Stimulated activated naive CD8-positive, alpha-beta T cell treated with anti-CD3 and anti-CD28 coated beads, Interleukin-15, Interleukin-2, amounts not matched to agents 100 U/mL and 50 U/mL, for 24 hours (primary cell): Measurements from ENCODE around the gene C3orf20.
"Not testable (repeated sequence)": the region's sequence is repeated elsewhere in the genome, so short reads cannot be mapped to it uniquely, and the experiment has no call there.

Experiments used
- ATAC-seq: fragments of 150-1000 bp; cut with Tn5 transposase; one replicate; pipeline ENCODE4 v1.10.0; 2021
- DNase-seq: peaks from one replicate; pipeline ENCODE4 v3.0.0; 2021

Gene C3orf20

DNA sequence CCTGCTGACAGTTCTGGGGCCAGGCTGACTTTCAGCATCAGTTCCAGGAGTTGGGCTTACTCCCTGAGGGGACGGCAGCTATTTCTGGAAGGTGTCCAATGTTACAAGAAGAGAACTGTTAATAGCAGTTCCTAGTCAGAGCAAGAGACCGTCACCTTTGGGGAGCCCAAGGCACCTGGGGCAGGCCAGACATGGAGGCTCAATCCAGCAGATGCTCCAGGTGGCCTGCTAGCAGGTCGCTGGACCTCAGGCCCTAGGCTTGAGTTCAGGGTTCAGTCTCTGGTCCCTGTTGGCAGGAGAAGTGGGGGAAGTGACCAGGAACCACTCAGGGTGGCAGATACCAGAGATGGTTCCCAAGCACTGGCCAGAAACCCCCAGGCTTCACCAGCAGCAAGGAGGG, 25.9 kb downstream of the C3orf20 start:
- no peak for DNase-seq
- ATAC-seq = no peak

DNA sequence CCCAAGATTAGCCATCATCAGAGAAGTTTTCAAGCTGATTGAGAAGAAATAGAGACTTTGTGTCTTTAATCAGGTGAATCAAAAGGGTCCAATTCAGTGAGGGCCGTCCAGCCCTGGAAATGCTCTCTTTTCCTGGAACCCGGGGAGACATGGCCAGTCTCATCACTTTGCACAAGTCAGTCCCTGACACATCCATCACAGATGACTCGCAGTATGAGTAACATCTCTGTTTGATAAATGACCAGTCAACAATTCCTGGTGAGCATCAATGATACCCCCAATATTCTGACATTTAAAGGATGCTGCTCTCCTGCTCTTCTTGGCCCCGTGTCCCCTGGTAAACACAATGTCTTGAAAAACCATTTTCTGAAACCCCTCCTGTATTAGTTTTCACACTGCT, 26.7 kb downstream of the C3orf20 start:
- DNase-seq (no peak), ATAC-seq (no peak)

DNA sequence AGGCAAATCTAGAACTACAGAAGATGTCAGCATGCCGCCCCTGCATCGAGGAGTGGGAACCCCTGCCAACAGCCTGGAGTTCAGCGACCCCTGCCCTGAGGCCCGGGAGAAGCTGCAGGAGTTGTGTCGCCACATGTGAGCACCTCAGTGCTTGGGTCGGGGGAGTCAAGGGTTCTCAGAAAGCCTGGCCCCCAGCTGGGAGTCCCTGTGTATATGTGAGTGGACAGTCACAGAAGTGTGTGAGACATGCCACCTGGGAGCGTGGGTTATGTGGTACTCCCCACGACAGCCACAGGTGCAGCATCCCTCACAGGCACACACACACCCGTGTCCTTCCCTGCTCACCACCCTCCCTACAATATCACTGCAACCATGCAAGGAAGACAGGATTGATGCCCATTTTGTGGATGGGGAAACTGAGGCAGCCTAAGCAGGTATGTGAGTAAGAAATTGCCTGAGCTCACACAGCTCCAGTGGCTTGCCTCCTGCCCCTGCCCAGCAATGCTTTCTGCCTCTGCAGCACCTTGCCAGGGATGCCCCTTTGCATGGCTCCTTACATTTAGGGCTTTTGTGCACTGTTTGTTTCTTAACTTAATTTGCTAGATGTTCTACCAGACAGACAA, 28.3 kb downstream of the C3orf20 start:
- ATAC-seq (no peak), DNase-seq (no peak)

DNA sequence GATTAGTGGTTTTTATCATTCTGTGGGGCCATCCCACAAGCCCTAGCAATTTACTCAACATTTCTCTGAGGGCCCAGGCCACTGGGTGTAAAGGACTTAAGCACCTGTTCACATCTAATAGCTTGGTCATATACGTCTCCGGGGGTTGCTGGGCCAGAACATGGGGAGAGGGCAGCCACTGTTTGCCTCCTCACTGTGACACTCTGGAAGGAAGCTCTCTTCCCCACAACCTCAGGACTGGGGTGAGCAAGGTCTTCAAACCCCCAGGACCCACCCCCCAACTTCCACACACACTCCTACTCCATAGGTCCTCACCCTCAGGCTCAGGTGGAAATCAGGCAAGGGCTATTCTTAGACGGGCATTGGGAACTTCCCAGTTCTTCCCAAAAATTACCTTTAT, 28.9 kb downstream of the C3orf20 start:
- no peak for ATAC-seq
- DNase-seq = no peak

DNA sequence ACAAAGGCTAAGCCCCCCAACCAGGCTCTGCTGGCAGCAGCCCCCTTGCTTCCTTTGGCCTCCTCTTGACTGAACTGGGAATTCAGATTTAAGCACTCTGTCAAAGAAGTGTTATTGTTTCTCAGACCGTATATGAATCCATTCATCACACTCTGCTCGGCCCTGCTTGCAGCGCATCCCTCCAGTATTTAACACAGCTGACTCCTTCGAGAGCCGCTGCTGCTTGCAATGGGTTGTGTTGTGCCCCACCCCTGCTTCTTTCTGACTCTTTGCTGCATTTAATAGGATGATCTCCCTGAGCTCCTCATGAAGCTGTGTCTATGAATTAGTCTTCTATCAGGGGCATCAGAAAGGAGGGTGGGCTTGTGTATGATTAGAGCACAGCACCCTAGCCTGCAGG, 31.2 kb downstream of the C3orf20 start:
- no peak for DNase-seq
- ATAC-seq = no peak

DNA sequence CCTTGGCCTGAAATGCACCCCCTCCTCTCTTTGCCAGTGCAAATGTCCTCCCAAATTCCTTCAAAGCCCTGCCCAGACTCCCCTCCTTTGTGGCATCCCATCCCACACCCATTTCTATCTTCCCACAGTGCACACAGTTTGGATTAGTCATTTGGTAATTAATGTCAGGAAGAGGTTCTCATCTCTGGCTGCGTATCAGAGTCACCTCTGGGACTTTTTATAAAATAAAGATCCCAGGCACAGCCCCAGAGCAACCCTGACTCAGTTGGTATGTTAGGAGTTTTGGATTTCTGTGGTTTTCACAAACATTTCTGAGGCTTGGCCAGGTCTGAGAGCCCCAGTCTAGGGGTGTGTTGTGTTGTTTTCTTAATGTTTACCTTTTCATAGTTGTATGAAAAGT, 41.6 kb downstream of the C3orf20 start:
- DNase-seq = no peak
- no peak for ATAC-seq

DNA sequence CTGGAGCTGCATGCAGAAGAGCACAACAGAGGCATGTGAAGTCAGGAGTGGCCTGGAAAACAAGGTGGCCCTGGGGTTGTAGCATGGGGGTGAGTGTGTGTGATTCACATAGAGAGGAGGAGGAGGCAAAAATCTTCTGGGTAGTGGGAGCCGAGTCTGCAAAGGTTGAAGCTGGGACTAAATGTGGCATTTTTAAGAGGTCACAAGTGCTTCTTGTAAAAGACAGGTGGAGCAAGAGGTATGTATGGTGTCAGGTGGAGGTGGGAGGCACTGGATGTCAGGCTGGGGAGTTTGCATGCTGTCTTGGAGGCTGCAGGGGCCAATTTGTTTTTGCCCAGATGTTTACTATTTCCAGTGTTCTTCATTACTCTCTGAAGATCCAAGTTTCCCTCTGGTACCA, 42.4 kb downstream of the C3orf20 start:
- no peak for ATAC-seq
- no peak for DNase-seq

DNA sequence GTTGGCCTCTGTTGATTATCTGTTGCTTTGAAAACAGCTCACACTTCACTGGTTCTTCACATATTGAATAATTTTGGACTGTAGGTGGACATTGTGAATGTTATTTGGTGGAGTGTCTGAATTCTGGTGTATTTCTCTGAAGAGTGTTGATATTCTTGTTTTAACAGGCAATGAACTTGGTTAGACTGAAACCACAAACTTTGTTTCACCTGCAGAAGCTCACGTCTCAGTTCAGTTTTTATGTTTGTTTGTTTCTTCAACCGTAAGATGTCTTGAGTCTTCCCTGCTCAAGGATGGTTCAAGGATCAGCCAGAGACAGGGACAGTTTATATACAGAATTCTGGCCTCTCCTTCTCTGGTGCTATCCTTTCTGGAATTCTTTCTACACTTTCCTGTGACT, 43.6 kb downstream of the C3orf20 start:
- DNase-seq = no peak
- ATAC-seq = no peak

DNA sequence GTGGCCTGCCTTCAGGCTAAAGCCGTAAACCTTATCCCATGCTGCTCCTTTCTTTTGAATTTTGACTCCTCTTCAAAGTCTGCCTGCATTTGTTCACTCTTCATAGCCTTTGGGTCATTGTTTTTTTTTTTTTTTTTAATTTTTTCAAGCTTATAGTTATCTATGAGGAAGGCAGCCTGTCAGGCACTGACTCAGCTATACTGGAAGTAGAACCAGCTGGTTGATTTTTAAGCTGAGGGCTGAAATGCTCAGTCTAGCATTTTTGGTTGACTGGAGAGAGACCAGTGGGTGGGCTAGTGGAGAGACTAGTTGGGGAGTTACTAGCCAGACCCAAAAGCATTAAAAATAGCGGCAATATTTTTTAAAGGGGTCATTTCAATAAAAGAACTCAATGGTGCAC, 44.1 kb downstream of the C3orf20 start:
- no peak for DNase-seq
- no peak for ATAC-seq

DNA sequence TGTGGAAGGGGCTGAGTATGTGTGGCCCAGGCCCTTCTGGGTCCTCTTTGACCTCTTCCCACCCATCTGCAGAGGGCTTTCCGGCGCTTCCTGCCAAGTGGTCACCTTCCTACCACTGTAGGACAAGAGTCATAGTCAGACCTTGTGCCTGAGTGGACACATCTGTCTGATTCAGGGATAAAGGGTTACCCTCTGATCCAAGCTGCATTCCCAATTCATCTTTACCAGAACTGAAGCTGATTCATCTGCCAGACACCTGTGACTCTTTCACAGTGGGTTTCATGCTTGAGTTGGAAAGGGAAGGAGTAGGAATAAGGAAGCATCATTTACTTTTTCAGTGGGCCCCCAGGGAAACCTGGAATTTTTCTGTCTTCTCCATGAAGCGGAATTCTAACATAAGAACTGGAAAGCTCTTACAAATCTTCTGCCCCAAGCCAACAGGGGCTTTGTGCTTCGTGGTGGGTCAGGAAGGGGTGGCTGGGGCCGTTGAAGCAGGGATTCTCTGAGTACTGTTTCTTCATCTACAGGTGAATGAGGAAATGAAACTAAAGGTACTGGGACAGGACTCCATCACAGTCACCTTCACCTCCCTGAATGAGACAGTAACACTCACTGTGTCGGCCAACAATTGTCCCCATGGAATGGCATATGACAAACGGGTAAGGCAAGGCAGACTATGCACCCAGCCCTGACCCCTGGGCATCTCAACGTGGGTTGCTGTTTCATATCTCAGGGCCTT, 46.4 kb downstream of the C3orf20 start:
- no peak for ATAC-seq
- DNase-seq = no peak

DNA sequence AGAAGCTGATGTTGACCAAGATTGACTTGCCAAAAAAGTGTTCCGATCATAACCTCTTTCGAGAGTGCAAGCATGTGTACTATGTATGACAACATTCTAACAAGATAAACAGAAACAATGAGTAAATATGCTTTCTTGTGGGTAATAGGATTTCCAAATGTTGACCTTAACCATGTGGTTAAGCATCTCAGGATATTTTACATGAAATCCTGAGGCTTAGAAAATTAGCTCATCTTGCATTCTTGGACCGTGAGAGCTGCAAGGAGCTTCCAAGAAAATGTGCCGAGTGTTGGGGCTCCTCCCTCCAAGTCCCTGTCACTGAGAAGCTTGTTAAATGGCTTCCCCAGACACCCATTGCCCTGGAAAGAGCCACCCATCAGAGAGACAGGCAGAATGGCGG, 50.1 kb downstream of the C3orf20 start:
- no peak for DNase-seq
- ATAC-seq = no peak

DNA sequence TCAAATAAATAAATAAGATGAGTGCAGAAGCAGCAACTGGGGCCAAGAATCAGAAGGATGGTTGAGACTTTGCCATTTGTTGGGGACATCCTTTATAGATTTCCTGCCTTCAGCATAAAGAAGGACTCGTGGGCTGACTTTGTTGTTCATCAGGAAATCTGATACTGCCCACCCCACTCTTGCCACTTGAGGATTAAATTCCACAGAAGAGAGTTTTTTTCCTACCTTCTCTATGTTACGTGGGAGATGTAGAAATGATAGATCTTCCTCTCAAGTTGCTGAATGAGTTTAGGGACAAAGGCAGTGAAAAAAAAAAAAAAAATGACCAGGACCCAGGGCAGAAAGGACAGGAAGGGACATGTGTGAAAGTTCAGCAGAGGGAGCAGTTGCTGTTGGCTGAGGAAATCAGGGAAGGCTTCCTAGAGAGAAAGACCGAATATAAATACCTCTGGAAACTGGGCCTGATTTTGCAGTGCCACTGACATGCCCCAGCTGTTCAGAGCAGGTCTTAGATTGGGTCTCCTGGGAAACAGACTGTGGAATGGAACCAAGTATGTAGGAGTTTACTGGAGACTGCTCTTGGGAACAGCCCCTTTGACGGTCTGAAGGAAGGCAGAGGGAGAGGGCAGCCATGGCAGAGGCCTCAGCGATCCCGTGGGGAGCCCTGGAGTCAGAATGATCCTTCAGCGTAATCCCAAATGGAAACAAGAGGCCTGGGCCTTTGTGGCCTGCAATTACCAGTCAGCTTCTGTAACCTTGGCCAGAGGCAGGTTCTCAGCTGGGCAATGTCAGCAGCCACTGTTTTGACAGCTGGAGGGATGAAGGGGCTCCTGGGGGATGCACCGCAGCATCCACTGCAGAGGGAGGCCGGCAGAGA, 50.9 kb downstream of the C3orf20 start:
- DNase-seq = no peak
- ATAC-seq = no peak

DNA sequence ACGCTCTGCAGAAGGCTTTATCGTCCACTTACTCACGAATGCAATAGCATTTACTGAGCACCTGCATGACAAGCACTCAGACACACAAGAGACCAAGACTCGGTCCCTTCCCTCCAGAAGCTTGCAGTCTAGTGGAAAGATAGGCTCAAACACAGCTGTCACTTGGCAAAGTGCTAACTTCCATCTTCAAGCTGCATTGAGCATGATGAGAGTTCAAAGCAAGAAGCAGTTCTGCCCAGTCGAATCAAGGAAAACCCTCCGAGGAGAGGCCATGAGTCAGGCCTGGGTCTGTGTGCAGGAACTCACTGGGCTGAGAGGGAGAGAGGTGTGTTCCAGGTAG, 51.5 kb downstream of the C3orf20 start:
- DNase-seq (no peak), ATAC-seq (no peak)

DNA sequence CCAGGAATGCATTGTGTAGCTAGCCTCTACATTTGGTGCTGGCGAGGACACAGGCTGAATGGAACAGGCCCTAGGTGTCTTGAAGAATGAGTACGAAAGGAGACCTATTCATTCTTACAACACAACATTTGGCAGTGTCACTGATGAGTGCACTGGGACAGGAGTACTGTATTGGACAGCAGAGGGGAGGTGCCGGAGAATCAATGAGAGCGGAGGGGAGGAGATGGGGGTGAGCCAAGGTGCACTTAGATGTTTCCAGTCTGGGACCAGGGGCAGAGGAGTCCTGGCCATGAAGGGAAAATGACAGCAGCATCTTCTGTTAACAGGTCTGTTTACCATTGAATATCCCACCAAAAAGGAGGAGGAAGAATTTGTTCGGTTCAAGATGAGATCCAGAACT, 53.2 kb downstream of the C3orf20 start:
- DNase-seq (no peak), ATAC-seq (no peak)

DNA sequence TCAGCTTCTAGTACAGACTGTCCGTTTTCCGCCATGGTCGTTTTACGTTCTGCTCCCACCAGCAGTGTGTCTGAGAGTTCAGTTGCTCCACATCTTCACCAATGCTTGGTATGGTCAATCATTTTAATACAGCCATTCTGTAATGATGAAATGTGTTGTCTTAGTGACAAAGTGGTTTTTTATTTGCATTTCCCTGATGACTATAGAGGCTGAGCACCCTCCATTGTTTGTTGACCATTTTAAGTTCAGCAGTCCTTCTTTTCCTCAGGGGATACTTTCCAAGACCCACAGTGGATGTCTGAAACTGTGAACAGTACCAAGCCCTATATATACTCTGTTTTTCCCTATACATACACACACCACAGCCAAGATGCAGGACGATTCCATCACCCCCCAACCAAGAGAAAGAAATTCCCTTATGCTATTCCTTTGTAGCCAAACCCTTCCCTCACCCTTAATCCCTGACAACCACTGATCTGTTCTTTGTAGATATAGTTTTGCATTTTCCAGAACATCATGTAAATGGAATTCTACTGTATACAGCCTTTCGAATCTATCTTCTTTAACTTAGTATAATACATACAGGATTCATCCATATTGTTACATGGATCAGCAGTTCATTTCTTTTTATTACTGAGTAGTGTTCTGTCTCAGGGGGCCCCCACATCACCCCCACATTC, 55.9 kb downstream of the C3orf20 start:
- no peak for ATAC-seq
- no peak for DNase-seq

DNA sequence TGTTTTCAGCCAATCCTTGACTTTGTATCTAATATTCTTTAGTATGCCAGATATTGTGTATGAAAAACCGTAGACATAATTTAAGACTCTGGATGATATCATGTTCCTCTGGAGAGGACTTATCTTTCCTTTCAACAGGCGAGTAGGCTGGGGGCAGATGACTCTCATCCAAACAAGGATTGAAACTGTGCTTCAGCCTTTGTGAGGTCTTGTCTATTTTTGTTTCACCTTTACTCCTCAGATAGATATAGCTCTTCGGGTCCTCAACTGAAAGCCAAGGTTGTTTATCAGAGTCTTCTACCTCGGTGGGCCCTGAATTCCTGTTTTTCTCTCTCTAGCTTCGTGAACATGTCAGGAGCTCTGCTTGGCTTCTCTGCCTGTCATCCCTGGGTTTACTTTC, 66.0 kb downstream of the C3orf20 start:
- no peak for ATAC-seq
- DNase-seq = no peak

DNA sequence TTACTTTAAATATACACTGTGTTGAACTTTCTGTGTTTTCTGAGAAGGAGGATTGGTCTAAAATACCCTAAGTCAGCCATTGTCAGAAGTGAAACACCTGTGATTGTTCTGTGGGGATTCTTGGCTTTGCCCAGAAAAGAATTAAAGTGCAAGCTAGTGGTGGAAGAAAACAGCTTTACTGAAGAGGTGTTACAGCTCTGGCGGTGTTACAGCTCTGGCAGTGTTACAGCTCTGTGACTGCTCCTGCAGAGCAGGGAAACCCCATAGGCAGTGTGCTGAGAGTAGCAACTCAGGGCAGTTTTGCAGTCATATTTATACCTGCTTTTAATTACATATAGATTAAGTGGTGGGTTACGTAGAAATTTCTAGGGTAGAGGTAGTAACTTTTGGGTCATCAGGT, 66.6 kb downstream of the C3orf20 start:
- no peak for DNase-seq
- ATAC-seq = no peak

DNA sequence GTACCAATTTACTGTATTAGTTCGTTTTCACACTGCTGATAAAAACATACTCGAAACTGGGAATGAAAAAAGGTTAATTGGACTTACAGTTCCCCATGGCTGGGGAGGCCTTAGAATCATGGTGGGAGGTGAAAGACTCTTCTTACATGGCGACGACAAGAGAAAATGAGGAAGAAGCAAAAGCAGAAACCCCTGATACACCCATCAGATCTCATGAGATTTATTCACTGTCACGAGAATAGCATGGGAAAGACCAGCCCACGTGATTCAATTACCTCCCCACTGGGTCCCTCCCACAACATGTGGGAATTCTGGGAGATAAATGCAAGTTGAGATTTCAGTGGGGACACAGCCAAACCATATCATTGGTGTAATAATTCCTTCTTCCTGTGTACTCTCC, 69.6 kb downstream of the C3orf20 start:
- ATAC-seq (no peak), DNase-seq (no peak)

DNA sequence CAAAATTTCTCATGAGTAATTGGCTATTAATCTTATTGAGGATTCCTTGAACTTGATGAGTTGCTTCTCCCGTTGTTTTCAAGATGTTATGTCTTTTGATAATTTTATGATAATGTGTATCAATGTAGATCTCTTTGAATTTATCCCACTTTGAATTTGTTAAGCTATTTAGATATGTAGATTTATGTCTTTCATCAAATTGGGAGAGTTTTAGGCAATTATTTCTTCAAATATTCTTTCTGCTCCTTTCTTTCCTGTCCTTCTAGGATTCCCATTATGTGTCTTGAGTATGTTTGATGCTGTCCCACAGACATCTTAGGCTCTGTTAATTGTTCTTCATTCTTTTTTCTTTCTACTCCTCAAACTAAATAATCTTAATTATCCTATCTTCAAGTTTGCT, 75.7 kb downstream of the C3orf20 start:
- ATAC-seq (no peak), DNase-seq (no peak)

DNA sequence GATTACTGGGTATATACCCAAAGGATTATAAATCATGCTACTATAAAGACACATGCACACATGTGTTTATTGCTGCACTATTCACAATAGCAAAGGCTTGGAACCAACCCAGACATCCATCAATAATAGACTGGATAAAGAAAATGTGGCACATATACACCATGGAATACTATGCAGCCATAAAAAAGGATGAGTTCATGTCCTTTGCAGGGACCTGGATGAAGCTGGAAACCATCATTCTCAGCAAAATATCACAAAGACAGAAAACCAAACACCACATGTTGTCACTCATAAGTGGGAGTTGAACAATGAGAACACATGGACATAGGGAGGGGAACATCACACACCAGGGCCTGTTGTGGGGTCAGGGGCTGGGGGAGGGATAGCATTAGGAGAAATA, 78.0 kb downstream of the C3orf20 start:
- ATAC-seq, DNase-seq: not testable (repeated sequence)

DNA sequence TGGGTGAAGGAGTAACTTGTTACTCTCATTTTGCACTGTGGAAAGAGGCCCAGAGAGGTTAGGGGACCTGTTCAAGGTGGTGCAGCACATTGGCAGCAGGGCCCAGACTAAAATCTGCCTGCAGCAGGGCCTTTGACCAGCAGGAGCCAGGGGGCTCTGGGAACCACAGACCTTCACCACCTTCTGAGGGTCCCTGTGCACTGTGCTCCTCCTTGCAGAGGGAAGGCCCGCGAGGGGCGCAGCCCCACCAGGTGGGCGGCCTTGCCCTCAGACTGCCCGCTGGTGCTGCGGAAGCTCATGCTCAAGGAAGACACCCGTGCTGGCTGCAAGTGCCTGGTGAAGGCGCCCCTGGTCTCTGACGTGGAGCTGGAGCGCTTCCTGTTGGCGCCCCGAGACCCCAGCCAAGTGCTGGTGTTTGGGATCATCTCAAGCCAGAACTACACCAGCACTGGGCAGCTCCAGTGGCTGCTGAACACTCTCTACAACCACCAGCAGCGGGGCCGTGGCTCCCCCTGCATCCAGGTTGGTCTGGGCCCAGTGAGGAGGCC, 82.3 kb downstream of the C3orf20 start:
- ATAC-seq (no peak), DNase-seq (no peak)

DNA sequence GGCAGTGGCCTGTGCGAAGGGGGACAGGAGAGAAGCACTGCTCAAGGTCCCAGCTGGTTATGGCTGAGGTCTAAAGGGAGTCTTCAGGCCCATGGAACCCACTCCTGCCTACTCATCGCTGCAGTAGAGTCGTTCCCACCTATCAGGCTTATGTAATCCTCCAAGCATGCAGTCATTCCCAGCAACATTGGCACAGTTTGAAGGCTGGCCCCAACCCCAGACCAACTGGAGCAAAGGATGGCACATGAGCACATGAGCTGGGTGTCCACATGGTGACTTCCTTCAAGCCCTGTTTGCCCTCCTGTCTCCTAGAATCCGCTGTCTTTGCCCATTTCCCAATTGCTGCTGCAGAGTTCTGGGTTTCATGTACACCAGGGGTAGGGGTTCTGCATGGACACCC, 83.4 kb downstream of the C3orf20 start:
- DNase-seq (no peak), ATAC-seq (no peak)

DNA sequence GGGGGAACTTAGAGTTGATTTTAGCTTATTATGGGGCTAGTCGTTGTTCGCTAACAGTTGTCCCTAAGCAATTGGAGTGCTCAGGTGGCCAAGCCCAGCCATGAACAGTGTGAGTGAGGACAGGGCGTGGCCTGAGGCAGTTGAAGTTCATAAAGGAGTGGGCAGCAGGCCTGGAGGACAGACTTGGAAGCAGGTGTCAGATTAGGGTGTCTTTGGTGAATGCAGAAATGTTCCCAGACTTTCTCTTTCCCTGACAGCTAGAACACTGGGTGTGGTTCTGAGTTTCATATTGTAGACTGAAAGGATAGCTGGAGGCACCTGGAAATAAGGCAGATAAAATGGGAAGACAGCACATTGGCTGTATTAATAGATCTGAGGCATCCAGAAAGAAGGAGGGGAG, 84.0 kb downstream of the C3orf20 start:
- ATAC-seq (no peak), DNase-seq (no peak)
